ENCODE data around the gene INTS1.

Gene INTS1

DNA sequence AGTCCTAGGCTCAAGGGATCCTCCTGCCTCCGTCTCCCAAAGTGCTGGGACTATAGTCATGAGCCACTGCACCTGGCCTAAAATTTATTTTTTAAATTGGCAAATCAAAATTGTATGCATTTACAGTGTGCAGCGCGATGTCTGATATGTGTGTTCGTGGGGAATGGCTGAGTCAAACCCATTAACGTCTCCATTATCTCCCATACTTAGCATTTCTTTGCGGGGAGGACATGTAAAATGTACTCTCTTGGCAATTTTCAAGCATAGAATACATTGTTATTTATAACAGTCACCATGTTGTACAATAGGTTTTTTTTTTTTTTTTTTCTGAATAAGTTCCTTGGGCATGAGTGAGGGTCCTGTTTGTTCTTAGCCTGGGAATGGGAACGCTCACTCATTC is 48.0 kb upstream of the INTS1 start:
- Histone ChIP-seq H3F3A (ENCODE audit: control insufficient read depth, insufficient read depth) (no peaks in the 10 kb centered on the region), H4K20me1 (ENCODE audit: control insufficient read depth, insufficient read depth, low read depth, low read length) (no peaks in the 10 kb centered on the region), H3K27me3 (ENCODE audit: control insufficient read depth, low read length) (no peaks in the 10 kb centered on the region), H3K4me3 (ENCODE audit: low read length) (no peak overlapping the region), H3K79me2 (ENCODE audit: control insufficient read depth, low read length) (no peaks in the 10 kb centered on the region), H3K9me2 (replicated peaks; ENCODE audit: control insufficient read depth, low read length) (no peaks in the 10 kb centered on the region), H3K4me1 (ENCODE audit: control insufficient read depth, low read length) (peaks cover 7% of the 10 kb centered on the region; the same call in 1 of the 2 replicates), H3K9me3 (ENCODE audit: control insufficient read depth, insufficient read depth, low read length) (no peaks in the 10 kb centered on the region), H3K27ac (ENCODE audit: low read depth, low read length) (no peak overlapping the region), H3K4me2 (ENCODE audit: low read length) (no peak overlapping the region), H3K36me3 (ENCODE audit: control insufficient read depth, low read length) (no peaks in the 10 kb centered on the region)
- no peak for TF ChIP-seq CTCF (IDR thresholded peaks at IDR 0.05; ENCODE audit: low read depth, low read length, poor library complexity, severe bottlenecking)
- no peak for TF ChIP-seq EZH2phosphoT487 (IDR thresholded peaks at IDR 0.05; ENCODE audit: borderline replicate concordance, low read length)

GRCh38 chr7:1550846-1551155 is 46.6 kb upstream of the INTS1 start:
- Histone ChIP-seq H3K4me1 (ENCODE audit: control insufficient read depth, low read length) (peaks cover 7% of the 10 kb centered on the region; the same call in 1 of the 2 replicates), H4K20me1 (ENCODE audit: control insufficient read depth, insufficient read depth, low read depth, low read length) (no peaks in the 10 kb centered on the region)
- TF ChIP-seq CTCF (IDR thresholded peaks at IDR 0.05; ENCODE audit: low read depth, low read length, poor library complexity, severe bottlenecking), result no peak
- TF ChIP-seq EZH2phosphoT487 (IDR thresholded peaks at IDR 0.05; ENCODE audit: borderline replicate concordance, low read length), result no peak

GRCh38 chr7:1550005-1550845 is 46.0 kb upstream of the INTS1 start:
- no peaks in the 10 kb centered on the region for H3K27me3 ChIP-seq (ENCODE audit: control insufficient read depth, low read length)
- H3K4me3 ChIP-seq (ENCODE audit: low read length), result no peak overlapping the region
- H3K4me2 ChIP-seq (ENCODE audit: low read length), result no peak overlapping the region
- H3K4me1 ChIP-seq (ENCODE audit: control insufficient read depth, low read length), result peaks cover 4% of the 10 kb centered on the region; the same call in 1 of the 2 replicates
- TF ChIP-seq CTCF (IDR thresholded peaks at IDR 0.05; ENCODE audit: low read depth, low read length, poor library complexity, severe bottlenecking), result no peak
- TF ChIP-seq EZH2phosphoT487 (IDR thresholded peaks at IDR 0.05; ENCODE audit: borderline replicate concordance, low read length), result no peak
- no peak overlapping the region for H3K27ac ChIP-seq (ENCODE audit: low read depth, low read length)
- no peaks in the 10 kb centered on the region for H3K9me2 ChIP-seq (replicated peaks; ENCODE audit: control insufficient read depth, low read length)
- H4K20me1 ChIP-seq (ENCODE audit: control insufficient read depth, insufficient read depth, low read depth, low read length), result no peaks in the 10 kb centered on the region
- no peaks in the 10 kb centered on the region for H3K79me2 ChIP-seq (ENCODE audit: control insufficient read depth, low read length)
- H3F3A ChIP-seq (ENCODE audit: control insufficient read depth, insufficient read depth), result no peaks in the 10 kb centered on the region
- H3K36me3 ChIP-seq (ENCODE audit: control insufficient read depth, low read length), result no peaks in the 10 kb centered on the region
- H3K9me3 ChIP-seq (ENCODE audit: control insufficient read depth, insufficient read depth, low read length), result no peaks in the 10 kb centered on the region

More at GRCh38 chr7:1550846-1551155, 46.6 kb upstream of the INTS1 start:
- Histone ChIP-seq H3F3A (ENCODE audit: control insufficient read depth, insufficient read depth) (no peaks in the 10 kb centered on the region), H3K79me2 (ENCODE audit: control insufficient read depth, low read length) (no peaks in the 10 kb centered on the region), H3K9me2 (replicated peaks; ENCODE audit: control insufficient read depth, low read length) (no peaks in the 10 kb centered on the region), H3K9me3 (ENCODE audit: control insufficient read depth, insufficient read depth, low read length) (no peaks in the 10 kb centered on the region), H3K36me3 (ENCODE audit: control insufficient read depth, low read length) (no peaks in the 10 kb centered on the region), H3K4me3 (ENCODE audit: low read length) (no peak overlapping the region), H3K4me2 (ENCODE audit: low read length) (no peak overlapping the region), H3K27me3 (ENCODE audit: control insufficient read depth, low read length) (no peaks in the 10 kb centered on the region), H3K27ac (ENCODE audit: low read depth, low read length) (no peak overlapping the region)
